ENCODE measurements around the gene STT3B.

STT3B gene

DNA sequence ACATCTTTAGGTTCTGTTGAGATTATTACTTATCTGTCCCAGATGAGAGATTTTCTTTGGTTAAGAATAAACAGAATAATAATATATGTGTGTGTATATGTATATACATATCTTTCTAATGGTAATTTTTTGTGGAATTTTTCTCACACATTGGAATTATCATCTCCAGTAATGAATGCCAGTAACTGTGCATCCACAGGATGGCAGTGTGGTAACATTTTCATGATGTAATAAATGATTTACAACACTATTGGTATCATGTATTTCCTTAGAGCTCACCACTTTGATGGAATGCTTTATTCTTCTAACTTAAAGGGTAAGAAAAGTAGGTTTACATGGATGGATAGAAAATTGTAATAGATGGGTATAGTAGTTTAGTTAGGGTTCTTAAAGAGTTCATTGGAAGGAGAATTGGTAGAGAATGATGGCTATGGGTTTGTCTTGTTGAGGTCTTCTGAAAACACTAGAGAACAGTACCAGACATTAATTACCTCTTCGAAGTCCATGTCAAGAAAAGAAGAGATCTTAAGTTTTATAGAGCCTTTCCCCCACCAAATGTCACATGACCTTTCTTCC, 78.1 kb downstream of the STT3B start:
- Histone ChIP-seq H3K4me2 (no peak overlapping the region), H3K36me3 (peaks cover 51% of the 10 kb centered on the region), H3K27ac (no peak overlapping the region), H3K9ac (no peak overlapping the region), H3K4me3 (no peak overlapping the region), H3K4me1 (no peaks in the 10 kb centered on the region), H3K27me3 (no peaks in the 10 kb centered on the region), H4K20me1 (peaks cover 95% of the 10 kb centered on the region), H3K9me3 (peaks cover 29% of the 10 kb centered on the region)
- no peak for TF ChIP-seq Cebpa-rat (IDR thresholded peaks at IDR 0.05)

GRCh38 chr3:31613177-31613576, 80.5 kb downstream of the STT3B start:
- peaks cover 98% of the 10 kb centered on the region for H4K20me1 ChIP-seq
- no peak for TF ChIP-seq Cebpa-rat (IDR thresholded peaks at IDR 0.05)
- H3K27me3 ChIP-seq, result no peaks in the 10 kb centered on the region
- no peaks in the 10 kb centered on the region for H3K4me1 ChIP-seq
- H3K36me3 ChIP-seq, result peaks cover 49% of the 10 kb centered on the region
- H3K9ac ChIP-seq, result no peak overlapping the region
- no peak overlapping the region for H3K4me2 ChIP-seq
- peaks cover 5% of the 10 kb centered on the region; the same call in 1 of the 2 replicates for H3K9me3 ChIP-seq
- no peak overlapping the region for H3K27ac ChIP-seq
- H3K4me3 ChIP-seq, result no peak overlapping the region

- Histone ChIP-seq H3K4me1 (no peaks in the 10 kb centered on the region), H3K4me3 (no peak overlapping the region), H3K9me3 (0 out of 2 replicates have a peak, but pooled peaks cover under 1% of the 10 kb centered on the region), H3K27me3 (no peaks in the 10 kb centered on the region), H3K4me2 (no peak overlapping the region), H3K36me3 (peaks cover 48% of the 10 kb centered on the region), H4K20me1 (peaks cover 93% of the 10 kb centered on the region), H3K27ac (no peak overlapping the region), H3K9ac (no peak overlapping the region)
- TF ChIP-seq Cebpa-rat (IDR thresholded peaks at IDR 0.05), result no peak
Measured at GRCh38 chr3:31613654-31614053, 80.9 kb downstream of the STT3B start.

GRCh38 chr3:31614162-31614921, 81.6 kb downstream of the STT3B start:
- no peak for TF ChIP-seq Cebpa-rat (IDR thresholded peaks at IDR 0.05)
- no peak overlapping the region for H3K9ac ChIP-seq
- H3K9me3 ChIP-seq, result no peaks in the 10 kb centered on the region
- peaks cover 48% of the 10 kb centered on the region for H3K36me3 ChIP-seq
- peaks cover 86% of the 10 kb centered on the region for H4K20me1 ChIP-seq
- no peak overlapping the region for H3K27ac ChIP-seq
- no peak overlapping the region for H3K4me3 ChIP-seq
- no peaks in the 10 kb centered on the region for H3K4me1 ChIP-seq
- H3K4me2 ChIP-seq, result no peak overlapping the region
- no peaks in the 10 kb centered on the region for H3K27me3 ChIP-seq

DNA sequence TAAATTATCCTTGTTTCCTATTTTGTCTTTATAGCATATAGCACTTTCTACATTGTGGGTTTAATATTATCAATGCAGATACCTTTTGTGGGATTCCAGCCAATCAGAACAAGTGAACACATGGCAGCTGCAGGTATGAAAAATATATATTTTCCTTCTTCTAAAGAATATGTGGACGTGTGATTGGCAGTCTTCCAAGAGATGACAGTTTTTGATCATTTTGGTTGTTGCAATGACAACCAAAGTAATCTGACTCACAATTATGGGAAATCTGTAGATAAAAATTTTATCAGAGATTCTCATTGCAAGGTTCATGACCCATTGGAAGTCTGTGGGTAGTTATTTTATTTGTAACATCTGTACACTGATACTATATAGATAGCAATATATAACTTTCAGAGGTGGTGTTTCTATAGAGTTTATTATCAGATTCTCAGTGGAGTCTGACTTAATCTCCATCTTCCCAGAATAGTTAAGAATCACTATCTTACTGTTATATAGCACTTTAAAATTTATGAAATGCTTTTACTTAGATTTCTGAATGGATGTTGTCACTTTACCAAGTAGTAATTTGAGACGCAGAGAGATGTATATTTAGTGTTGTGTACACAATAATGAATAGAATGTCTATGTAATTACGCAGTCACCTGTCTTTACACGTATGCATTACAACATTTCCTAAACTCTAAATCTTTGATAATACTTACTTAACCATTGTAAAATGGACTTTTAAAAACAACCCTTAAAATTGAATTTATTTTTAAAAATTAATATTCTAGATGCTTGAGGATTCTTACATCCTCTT, 82.5 kb downstream of the STT3B start:
- Histone ChIP-seq H3K9me3 (no peaks in the 10 kb centered on the region), H3K9ac (no peak overlapping the region), H3K4me1 (no peaks in the 10 kb centered on the region), H3K4me3 (no peak overlapping the region), H3K27ac (no peak overlapping the region), H3K4me2 (no peak overlapping the region), H4K20me1 (peaks cover 78% of the 10 kb centered on the region), H3K27me3 (no peaks in the 10 kb centered on the region), H3K36me3 (peaks cover 56% of the 10 kb centered on the region)
- no peak for TF ChIP-seq Cebpa-rat (IDR thresholded peaks at IDR 0.05)

DNA sequence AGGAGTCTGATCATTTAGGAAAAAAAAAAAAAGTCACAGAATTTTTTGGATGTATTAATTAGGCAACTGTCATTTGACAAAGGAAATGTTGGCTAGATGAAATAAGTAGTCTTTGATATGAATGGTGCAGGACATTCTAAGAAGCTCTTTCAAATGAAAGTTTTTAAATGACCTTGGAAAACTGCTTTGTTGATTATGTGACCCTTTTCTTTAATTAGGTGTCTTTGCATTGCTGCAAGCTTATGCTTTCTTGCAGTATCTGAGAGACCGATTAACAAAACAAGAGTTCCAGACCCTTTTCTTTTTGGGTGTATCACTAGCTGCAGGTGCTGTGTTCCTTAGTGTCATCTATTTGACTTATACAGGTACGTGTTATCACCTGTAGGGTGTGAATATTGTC, 84.0 kb downstream of the STT3B start:
- H3K9me3 ChIP-seq, result no peaks in the 10 kb centered on the region
- no peak overlapping the region for H3K9ac ChIP-seq
- no peak for TF ChIP-seq Cebpa-rat (IDR thresholded peaks at IDR 0.05)
- no peak overlapping the region for H3K4me3 ChIP-seq
- H4K20me1 ChIP-seq, result peaks cover 64% of the 10 kb centered on the region
- no peaks in the 10 kb centered on the region for H3K27me3 ChIP-seq
- H3K27ac ChIP-seq, result no peak overlapping the region
- H3K36me3 ChIP-seq, result peaks cover 62% of the 10 kb centered on the region
- no peak overlapping the region for H3K4me2 ChIP-seq
- H3K4me1 ChIP-seq, result no peaks in the 10 kb centered on the region

- H3K36me3 ChIP-seq, result peaks cover 90% of the 10 kb centered on the region
- H3K4me3 ChIP-seq, result no peak overlapping the region
- H3K9me3 ChIP-seq, result no peaks in the 10 kb centered on the region
- no peaks in the 10 kb centered on the region for H3K4me1 ChIP-seq
- TF ChIP-seq Cebpa-rat (IDR thresholded peaks at IDR 0.05), result no peak
- no peak overlapping the region for H3K9ac ChIP-seq
- H3K27ac ChIP-seq, result no peak overlapping the region
- no peaks in the 10 kb centered on the region for H3K27me3 ChIP-seq
- no peak overlapping the region for H3K4me2 ChIP-seq
- peaks cover 24% of the 10 kb centered on the region for H4K20me1 ChIP-seq
Measured at GRCh38 chr3:31620656-31621055, 87.9 kb downstream of the STT3B start.

DNA sequence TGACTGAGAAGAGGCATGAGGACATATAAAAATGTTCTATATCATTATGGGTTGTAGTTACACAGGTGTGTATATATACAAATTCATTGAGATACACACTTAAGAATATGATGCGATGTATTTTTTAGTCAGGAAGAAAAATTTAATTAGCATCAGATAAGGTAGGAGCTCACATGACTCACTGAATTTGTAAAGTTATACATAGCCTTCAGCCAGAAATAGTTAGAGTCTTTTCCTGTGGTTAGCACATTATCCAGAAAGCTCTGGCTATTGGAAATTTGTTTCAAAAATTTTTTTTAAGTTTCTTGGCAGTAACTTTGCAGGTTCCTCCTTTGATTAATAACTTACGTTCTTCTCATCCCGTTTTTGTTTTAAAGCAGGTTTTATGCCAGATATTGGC, 88.6 kb downstream of the STT3B start:
- H3K27ac ChIP-seq, result no peak overlapping the region
- H3K4me1 ChIP-seq, result no peaks in the 10 kb centered on the region
- H3K4me2 ChIP-seq, result no peak overlapping the region
- H3K9ac ChIP-seq, result no peak overlapping the region
- TF ChIP-seq Cebpa-rat (IDR thresholded peaks at IDR 0.05), result no peak
- H3K27me3 ChIP-seq, result no peaks in the 10 kb centered on the region
- no peaks in the 10 kb centered on the region for H3K9me3 ChIP-seq
- peaks cover 18% of the 10 kb centered on the region for H4K20me1 ChIP-seq
- no peak overlapping the region for H3K4me3 ChIP-seq
- H3K36me3 ChIP-seq, result peaks cover 90% of the 10 kb centered on the region

DNA sequence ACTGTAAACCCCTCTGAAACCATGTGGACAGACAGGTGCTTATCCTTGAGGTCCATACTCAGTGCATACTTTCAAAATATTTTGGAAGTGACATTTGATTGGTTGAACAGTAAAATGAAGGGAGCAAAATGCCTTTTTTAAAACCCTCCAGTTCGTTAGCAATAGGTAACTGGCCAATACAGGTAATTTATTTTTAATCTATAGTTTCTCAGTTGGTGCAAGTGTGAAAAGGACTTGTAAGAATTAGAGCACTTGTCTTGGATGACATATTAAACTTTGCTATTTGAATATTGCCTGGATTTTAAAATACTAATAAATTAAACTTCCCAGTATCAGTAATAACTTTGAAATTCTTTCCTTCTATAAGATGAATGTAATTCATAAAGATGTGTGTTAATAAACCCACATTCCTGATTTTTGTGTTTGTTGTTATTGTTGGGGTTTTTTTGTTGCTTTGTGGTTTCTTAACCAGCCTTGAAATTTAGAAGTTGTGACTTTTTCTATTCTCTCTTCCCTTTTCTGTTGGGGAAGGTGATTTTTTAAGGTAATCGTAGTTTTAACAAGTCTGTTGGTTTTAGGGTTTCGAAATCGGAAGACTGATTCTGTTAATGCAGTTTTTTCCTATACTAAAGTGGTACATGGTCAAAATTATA, 90.0 kb downstream of the STT3B start:
- no peak overlapping the region for H3K27ac ChIP-seq
- H3K4me2 ChIP-seq, result no peak overlapping the region
- peaks cover 3% of the 10 kb centered on the region; the same call in 1 of the 2 replicates for H4K20me1 ChIP-seq
- H3K9ac ChIP-seq, result no peak overlapping the region
- H3K9me3 ChIP-seq, result no peaks in the 10 kb centered on the region
- TF ChIP-seq Cebpa-rat (IDR thresholded peaks at IDR 0.05), result no peak
- no peaks in the 10 kb centered on the region for H3K4me1 ChIP-seq
- no peaks in the 10 kb centered on the region for H3K27me3 ChIP-seq
- H3K4me3 ChIP-seq, result no peak overlapping the region
- peaks cover 89% of the 10 kb centered on the region for H3K36me3 ChIP-seq
